GM23248 (cell line): Measurements from ENCODE around the gene CCDC158.

Experiments used
- EZH2 ChIP-seq: fragments of 200-600 bp; sonication (generic); IDR thresholded peaks from 2 replicates; pipeline ENCODE4 v1.6.1; 2018; ENCODE audit warnings: antibody characterized with exemption, mild to moderate bottlenecking; ENCODE audit not compliant: insufficient read depth, poor library complexity, severe bottlenecking
- EZH2phosphoT487 ChIP-seq: fragments of 200-600 bp; sonication (generic); IDR thresholded peaks from 2 replicates; pipeline ENCODE4 v1.6.1; 2018; ENCODE audit warnings: antibody characterized with exemption, moderate library complexity, mild to moderate bottlenecking, low read depth; ENCODE audit not compliant: insufficient read depth

GRCh38 chr4:76448211-76448610, 27.3 kb upstream of the CCDC158 start:
- TF ChIP-seq EZH2 (no peak), EZH2phosphoT487 (no peak)
